HG02623 (cell line): ENCODE measurements around the gene RNF10.
"Not testable (repeated sequence)": the region's sequence is repeated elsewhere in the genome, so short reads cannot be mapped to it uniquely, and the experiment has no call there.

Source experiments
- ATAC-seq: cut with Tn5 transposase; IDR thresholded peaks from one replicate; pipeline ENCODE4 v1.9.1; 2021; ENCODE audit warnings: moderate library complexity; ENCODE audit not compliant: unreplicated experiment

RNF10 gene

GRCh38 chr12:120610560-120610959, 76.4 kb downstream of the RNF10 start:
- no peak for ATAC-seq

DNA sequence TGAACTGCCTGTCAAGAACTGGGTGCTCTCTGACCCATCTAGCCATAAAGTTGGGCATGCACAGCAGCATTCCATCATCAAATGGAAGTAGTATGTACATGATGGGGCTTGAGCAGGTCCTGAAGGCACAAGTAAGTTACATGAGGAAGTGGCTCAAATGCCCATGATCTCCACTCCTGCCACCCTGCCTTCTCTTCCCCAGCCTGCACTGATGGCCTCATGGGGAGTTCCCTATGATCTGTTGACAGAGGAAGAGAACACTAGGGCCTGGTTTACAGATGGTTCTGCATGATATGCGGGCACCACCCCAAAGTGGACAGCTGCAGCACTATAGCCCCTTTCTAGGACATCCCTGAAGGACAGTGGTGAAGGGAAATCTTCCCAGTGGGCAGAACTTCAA, 77.4 kb downstream of the RNF10 start:
- ATAC-seq = not testable (repeated sequence)

DNA sequence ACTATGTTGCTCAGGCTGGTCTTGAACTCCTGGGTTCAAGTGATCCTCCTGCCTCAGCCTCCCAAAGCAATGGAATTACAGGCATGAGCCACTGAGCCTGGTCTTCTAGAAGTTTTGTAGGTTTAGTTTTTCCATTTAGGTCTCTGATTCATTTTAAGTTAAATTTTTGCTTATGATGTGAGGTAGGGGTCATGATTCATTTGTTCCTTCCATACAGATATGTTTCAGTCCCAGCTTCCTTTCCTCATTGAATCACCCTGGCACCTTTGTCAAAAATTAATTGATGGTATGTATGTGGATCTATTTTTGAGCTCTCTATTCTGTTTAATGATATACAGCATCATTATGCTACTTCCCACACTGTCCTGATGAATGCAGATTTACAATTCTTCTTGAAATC, 80.7 kb downstream of the RNF10 start:
- ATAC-seq = no peak

GRCh38 chr12:120617193-120617592, 83.0 kb downstream of the RNF10 start:
- not testable (repeated sequence) for ATAC-seq

GRCh38 chr12:120617767-120618166, 83.6 kb downstream of the RNF10 start:
- ATAC-seq = not testable (repeated sequence)

GRCh38 chr12:120618954-120619615, 84.9 kb downstream of the RNF10 start:
- no peak for ATAC-seq

- no peak for ATAC-seq
These were observed 86.5 kb downstream of the RNF10 start for GRCh38 chr12:120620624-120621023.

DNA sequence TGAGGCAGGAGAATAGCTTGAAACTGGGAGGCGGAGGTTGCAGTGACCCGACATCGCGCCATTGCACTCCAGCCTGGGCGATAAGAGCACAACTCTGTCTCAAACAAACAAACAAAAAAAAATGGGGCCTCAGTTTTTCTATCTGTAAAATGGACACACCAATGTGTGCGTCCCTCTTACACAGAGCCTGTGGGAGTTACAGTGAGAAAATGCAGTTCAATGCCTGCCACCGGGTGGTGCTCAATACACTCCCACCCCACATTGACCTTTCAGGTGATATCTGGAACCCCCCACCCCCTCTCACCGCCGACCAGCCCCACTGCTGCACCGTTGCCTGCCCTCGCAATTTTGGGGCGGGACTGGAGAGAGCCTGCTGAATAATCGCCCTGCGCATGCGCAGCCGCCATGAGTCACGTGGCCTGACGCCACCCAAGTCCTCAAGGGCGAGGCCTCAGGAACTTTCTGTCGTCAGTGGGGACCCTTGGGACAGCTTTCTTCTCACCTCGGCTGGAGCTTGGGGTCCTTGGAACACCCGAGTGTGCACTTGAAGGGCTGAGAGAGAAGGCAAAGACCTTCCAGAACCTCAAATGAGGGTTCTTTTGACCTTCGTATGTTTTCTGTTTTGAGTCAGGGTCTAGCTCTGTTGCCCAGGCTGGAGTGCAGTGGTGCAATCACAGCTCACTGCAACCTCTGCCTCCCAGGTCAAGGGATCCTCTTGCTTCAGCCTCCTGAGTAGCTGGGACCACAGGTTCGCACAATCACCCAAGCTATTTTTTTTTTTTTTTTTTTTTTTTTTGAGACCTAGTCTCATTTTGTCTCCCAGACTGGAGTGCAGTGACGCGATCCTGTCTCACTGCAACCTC, 91.6 kb downstream of the RNF10 start:
- no peak for ATAC-seq
